Left lung (tissue), 10 donors: ENCODE measurements around the gene SLC27A5. TPM values are rescaled to one million over a fixed set of nuclear protein-coding genes. Genes with fewer than 3 reads are reported as not detected.

Experiments used
- ATAC-seq: fragments of 200-7000 bp; cut with Tn5 transposase; one replicate; pipeline ENCODE4 v1.9.1; 2020; ENCODE audit warnings: moderate library complexity
- DNase-seq, 4 donors: peaks; one replicate each; pipeline ENCODE4 v3.0.0-alpha.2; 2013 to 2020
- H3K27ac ChIP-seq, 2 donors: fragments of 200-600 bp; sonication (generic) in 1 of 2; one replicate each; pipeline versions ENCODE4 v1.5.0 to v1.8.0; 2020 to 2021
- H3K27me3 ChIP-seq, 2 donors: fragments of 200-600 bp; sonication (generic) in 1 of 2; one replicate each; pipeline versions ENCODE4 v1.5.0 to v1.8.0; 2020 to 2021
- H3K36me3 ChIP-seq, 2 donors: fragments of 200-600 bp; sonication (generic) in 1 of 2; one replicate each; pipeline versions ENCODE4 v1.5.0 to v1.8.0; 2020 to 2021
- H3K4me1 ChIP-seq, 2 donors: fragments of 200-600 bp; one replicate each; pipeline ENCODE4 v1.8.0; 2021
- H3K4me3 ChIP-seq, 2 donors: fragments of 200-600 bp; sonication (generic) in 1 of 2; one replicate each; pipeline versions ENCODE4 v1.5.0 to v1.8.0; 2020 to 2021; ENCODE audit warnings: mild to moderate bottlenecking in 1 of 2
- H3K9me3 ChIP-seq, 2 donors: fragments of 200-600 bp; sonication (generic) in 1 of 2; one replicate each; pipeline versions ENCODE4 v1.5.0 to v1.8.0; 2020 to 2021
- CTCF ChIP-seq, 2 donors: fragments of 200-600 bp; sonication (generic) in 1 of 2; IDR thresholded peaks; one replicate each; pipeline versions ENCODE4 v1.5.0 to v1.8.0; 2021; ENCODE audit warnings: antibody characterized with exemption in 2 of 2
- intact Hi-C, 2 donors: fragments of 100-400 bp; cut with DNase I; formaldehyde crosslinking; loops; one replicate each; pipeline versions ENCODE4 v1.11.2 to v1.14.2; 2022
- polyA plus RNA-seq, 6 donors: library from polyadenylated mRNA; unstranded; fragments of 120-200 nt; gene quantifications; one replicate each; pipeline ENCODE4 v1.2.1, GENCODE V29; 2013; ENCODE audit not compliant: insufficient read length in 6 of 6
- total RNA-seq, 2 donors: library from RNA; stranded (reverse); fragmentation: NEBNext Ultra II Directional; extraction: Animal tissue kit (Norgen Biotek cat#: 25700); gene quantifications; one replicate each; pipeline ENCODE4 v1.2.1, GENCODE V29; 2021
- donor health status: DM: no; HTN: yes; CAD: no.
- donor health status: DM: no; HTN: no; CAD: no.

The SLC27A5 gene
- total and polyA plus RNA-seq, 8 donors: 6.2 to 11.8 (median 8.1) TPM

- DNase-seq: no peak
- Histone ChIP-seq H3K36me3 (peaks cover 0 to 25% of the 10 kb centered on the region in 2 donors), H3K4me1 (peaks cover 7 to 50% of the 10 kb centered on the region in 2 donors), H3K27ac (no peak overlapping the region), H3K27me3 (no peaks in the 10 kb centered on the region), H3K4me3 (no peak overlapping the region), H3K9me3 (no peaks in the 10 kb centered on the region)
- no peak for TF ChIP-seq CTCF (IDR thresholded peaks at IDR 0.05)
- intact Hi-C loops: no loop called here
- no peak for ATAC-seq
Observed at GRCh38 chr19:58515259-58515658, 3.5 kb upstream of the SLC27A5 start.

GRCh38 chr19:58514564-58515022 lies 2.8 kb upstream of the SLC27A5 start:
- Histone ChIP-seq H3K27ac (peak overlapping the region; percentile 19 to 74), H3K36me3 (peaks cover 0 to 25% of the 10 kb centered on the region in 2 donors), H3K4me1 (peaks cover 7 to 48% of the 10 kb centered on the region in 2 donors), H3K4me3 (peak overlapping the region; percentile 35 to 37), H3K27me3 (no peaks in the 10 kb centered on the region), H3K9me3 (no peaks in the 10 kb centered on the region)
- ATAC-seq: no peak
- intact Hi-C loops: no loop called here
- no peak for DNase-seq
- TF ChIP-seq CTCF (IDR thresholded peaks at IDR 0.05): no peak

- Histone ChIP-seq H3K4me1 (peaks cover 7 to 47% of the 10 kb centered on the region in 2 donors), H3K36me3 (peaks cover 0 to 25% of the 10 kb centered on the region in 2 donors), H3K9me3 (no peaks in the 10 kb centered on the region), H3K27ac (peak overlapping the region; percentile 19 to 74), H3K4me3 (peak overlapping the region; percentile 35 to 37), H3K27me3 (no peaks in the 10 kb centered on the region)
- ATAC-seq (peak; percentile 96), DNase-seq (peak; percentile 73 to 99 (median 92))
- TF ChIP-seq CTCF (IDR thresholded peaks at IDR 0.05): peak; percentile 89 to 97
- intact Hi-C loops: no loop called here
Observed at GRCh38 chr19:58513694-58514563, 2.1 kb upstream of the SLC27A5 start.

GRCh38 chr19:58513213-58513693 lies 1.5 kb upstream of the SLC27A5 start:
- peak overlapping the region in 1 of 2 donors; percentile 74 for H3K27ac ChIP-seq
- no peaks in the 10 kb centered on the region for H3K9me3 ChIP-seq
- peak overlapping the region in 1 of 2 donors; percentile 37 for H3K4me3 ChIP-seq
- DNase-seq (no peak), ATAC-seq (no peak)
- peaks cover 0 to 25% of the 10 kb centered on the region in 2 donors for H3K36me3 ChIP-seq
- no peaks in the 10 kb centered on the region for H3K27me3 ChIP-seq
- intact Hi-C loops: no loop called here
- peaks cover 5 to 40% of the 10 kb centered on the region in 2 donors for H3K4me1 ChIP-seq
- no peak for TF ChIP-seq CTCF (IDR thresholded peaks at IDR 0.05)
